CD4-positive, alpha-beta T cell treated with Interleukin-15 for 4 hours (primary cell): ENCODE measurements around the gene SYPL2.
A peak's percentile ranks its signal among the peaks of the same experiment; 100 is the strongest.

ENCODE experiments used
- DNase-seq: peaks from one replicate; pipeline ENCODE4 v3.0.0-alpha.2; 2020; ENCODE audit warnings: low spot score

Gene SYPL2

GRCh38 chr1:109492779-109493178 is 26.4 kb downstream of the SYPL2 start:
- no peak for DNase-seq

- DNase-seq, result no peak
These were observed 26.9 kb downstream of the SYPL2 start for GRCh38 chr1:109493227-109493626.

GRCh38 chr1:109493805-109494539 is 27.6 kb downstream of the SYPL2 start, which contains the start of gene CYB561D1:
CYB561D1 (plus strand) TSS chr1:109494094; CDS start chr1:109494140, 46 bp downstream.
- DNase-seq, result peak; percentile 86

GRCh38 chr1:109495738-109496137 is 29.4 kb downstream of the SYPL2 start:
- no peak for DNase-seq

GRCh38 chr1:109497449-109498160 is 31.3 kb downstream of the SYPL2 start:
- DNase-seq, result no peak

- peak; percentile 28 for DNase-seq
These were observed 31.9 kb downstream of the SYPL2 start for GRCh38 chr1:109498161-109498801.

GRCh38 chr1:109499081-109499480 is 32.7 kb downstream of the SYPL2 start:
- DNase-seq, result no peak

GRCh38 chr1:109499661-109500536 is 33.6 kb downstream of the SYPL2 start:
- peak; percentile 62 for DNase-seq

GRCh38 chr1:109500941-109501381 is 34.6 kb downstream of the SYPL2 start:
- no peak for DNase-seq

GRCh38 chr1:109501644-109502363 is 35.5 kb downstream of the SYPL2 start:
- no peak for DNase-seq

- peak; percentile 61 for DNase-seq
These were observed 36.1 kb downstream of the SYPL2 start for GRCh38 chr1:109502364-109502851.

- peak; percentile 28 for DNase-seq
These were observed 37.6 kb downstream of the SYPL2 start for GRCh38 chr1:109503935-109504334.

GRCh38 chr1:109504974-109505373 is 38.6 kb downstream of the SYPL2 start:
- DNase-seq, result no peak

GRCh38 chr1:109508001-109508872 is 41.9 kb downstream of the SYPL2 start:
- DNase-seq, result no peak

- DNase-seq, result no peak
These were observed 42.5 kb downstream of the SYPL2 start for GRCh38 chr1:109508873-109509175.

- DNase-seq, result peak; percentile 44
These were observed 43.1 kb downstream of the SYPL2 start, which contains the start of gene AMIGO1 for GRCh38 chr1:109509176-109510134. AMIGO1 (minus strand) TSS chr1:109509727; CDS start chr1:109508912, 815 bp downstream.

GRCh38 chr1:109513110-109513710 is 46.9 kb downstream of the SYPL2 start:
- no peak for DNase-seq

GRCh38 chr1:109514846-109515245 is 48.5 kb downstream of the SYPL2 start:
- no peak for DNase-seq
